Erythroblast (primary cell): Measurements from ENCODE around the gene ME3.
A peak's percentile ranks its signal among the peaks of the same experiment; 100 is the strongest.
"Not testable (repeated sequence)": the region's sequence is repeated elsewhere in the genome, so short reads cannot be mapped to it uniquely, and the experiment has no call there.

Experiments used
- DNase-seq, 2 experiments: peaks; one replicate each; lab custom pipeline; 2025; lab: John Stamatoyannopoulos, UW
- GATA1 ChIP-seq: IDR thresholded peaks from 2 replicates; pipeline ENCODE4 v1.6.1; 2011; ENCODE audit warnings: low read depth, mild to moderate bottlenecking, control low read depth, low read length, moderate library complexity
- POLR2A ChIP-seq: IDR thresholded peaks from 2 replicates; pipeline ENCODE4 v1.6.1; 2011; ENCODE audit warnings: mild to moderate bottlenecking, low read length

The ME3 gene

DNA sequence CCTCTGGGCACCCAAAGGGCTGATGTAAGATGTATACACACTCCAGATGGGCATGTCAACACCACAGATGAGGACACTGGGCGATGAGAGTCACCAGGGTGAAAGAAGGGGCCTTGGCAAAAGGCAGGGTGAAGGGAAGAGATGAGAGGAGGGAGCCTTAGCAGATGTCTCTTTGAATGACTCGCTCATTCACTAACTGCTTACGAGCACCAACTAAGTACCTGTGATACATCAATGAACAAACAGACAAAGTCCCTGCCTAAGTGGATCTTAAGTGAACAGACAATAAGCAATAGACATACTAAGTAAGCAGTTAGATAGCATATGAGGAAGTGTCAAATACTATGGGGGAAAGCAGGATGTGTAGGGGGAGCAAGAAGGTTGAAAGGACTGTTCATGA lies 7.5 kb downstream of the ME3 start:
- no peak for DNase-seq
- no peak for TF ChIP-seq GATA1
- TF ChIP-seq POLR2A: no peak

DNA sequence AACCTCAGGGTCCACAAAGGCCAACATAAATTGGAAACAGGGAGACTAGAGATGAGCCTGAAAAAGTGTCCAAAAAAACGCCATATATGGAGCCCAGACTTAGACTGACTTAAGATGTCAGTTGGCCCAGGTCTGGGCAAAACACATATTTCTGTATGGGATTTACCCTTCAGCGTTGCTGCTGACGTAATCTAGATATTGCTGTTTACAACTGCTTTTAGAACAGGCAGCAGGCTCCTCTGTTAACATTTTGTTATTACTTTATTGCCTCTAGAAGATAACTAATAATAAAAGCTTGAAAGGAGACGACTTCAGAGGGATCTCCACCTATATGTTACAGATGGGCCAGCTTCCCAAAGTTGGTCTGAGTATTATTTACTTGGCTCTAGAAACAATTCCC lies 8.7 kb downstream of the ME3 start:
- no peak for TF ChIP-seq POLR2A
- no peak for TF ChIP-seq GATA1
- no peak for DNase-seq

DNA sequence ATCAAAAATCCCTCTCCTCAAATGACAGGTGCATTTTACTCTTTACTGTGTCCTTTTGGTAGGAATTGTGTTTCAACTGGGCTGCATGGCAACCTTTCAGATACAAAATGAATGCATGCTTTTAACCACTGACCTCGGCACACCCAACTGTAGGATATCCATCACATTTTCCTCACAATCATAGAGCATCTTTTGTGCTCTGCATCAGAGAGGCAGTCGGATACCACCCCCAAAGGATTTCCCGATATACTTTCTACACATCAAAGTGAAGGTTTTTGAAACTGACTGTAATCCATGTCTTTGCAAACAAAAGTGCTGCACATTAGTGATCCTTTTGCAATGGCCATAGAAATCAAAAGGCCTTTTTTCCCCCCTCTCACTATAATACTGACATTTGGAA lies 9.1 kb downstream of the ME3 start:
- no peak for DNase-seq
- TF ChIP-seq POLR2A (no peak), GATA1 (no peak)

DNA sequence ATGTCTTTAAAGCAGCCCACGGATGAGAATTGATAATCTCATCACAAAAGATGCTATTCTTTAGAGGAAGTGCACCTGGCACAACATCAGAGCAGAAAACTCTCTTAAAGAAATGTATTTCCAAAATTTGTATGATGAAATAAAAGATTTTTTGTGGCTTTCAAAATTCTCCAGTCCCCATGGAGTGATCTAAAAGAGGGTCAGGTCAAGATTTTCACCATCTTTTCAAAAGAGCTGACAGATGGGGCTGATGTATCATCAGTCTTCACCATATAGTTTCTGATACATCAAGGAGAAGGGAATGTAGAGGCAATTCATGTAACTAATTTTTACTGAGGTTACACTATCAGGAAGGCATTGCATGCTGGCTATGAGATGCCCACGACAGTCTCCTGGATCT lies 11.7 kb downstream of the ME3 start:
- no peak for TF ChIP-seq GATA1
- no peak for TF ChIP-seq POLR2A

DNA sequence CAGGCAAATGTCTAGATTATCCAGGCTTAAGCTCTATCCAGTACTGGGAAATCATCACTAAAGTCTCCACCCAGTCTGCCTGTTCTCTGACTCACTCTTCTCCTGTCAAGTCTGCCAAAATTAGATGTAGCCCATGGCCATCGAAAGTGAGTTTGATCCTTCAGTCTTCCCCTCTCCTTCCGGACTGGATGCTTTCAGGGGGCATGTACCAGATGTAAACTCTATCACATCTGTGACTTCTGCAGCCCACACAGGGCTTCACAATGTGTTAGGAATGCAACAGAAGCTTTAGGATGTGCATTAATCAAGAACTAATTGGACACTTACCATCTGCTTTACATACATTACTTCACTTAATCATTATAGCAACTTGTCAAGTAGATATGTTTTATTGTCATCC lies 12.3 kb downstream of the ME3 start:
- no peak for TF ChIP-seq GATA1
- no peak for TF ChIP-seq POLR2A
- no peak for DNase-seq

More for the DNA sequence above, 11.7 kb downstream of the ME3 start:
- DNase-seq: no peak

DNA sequence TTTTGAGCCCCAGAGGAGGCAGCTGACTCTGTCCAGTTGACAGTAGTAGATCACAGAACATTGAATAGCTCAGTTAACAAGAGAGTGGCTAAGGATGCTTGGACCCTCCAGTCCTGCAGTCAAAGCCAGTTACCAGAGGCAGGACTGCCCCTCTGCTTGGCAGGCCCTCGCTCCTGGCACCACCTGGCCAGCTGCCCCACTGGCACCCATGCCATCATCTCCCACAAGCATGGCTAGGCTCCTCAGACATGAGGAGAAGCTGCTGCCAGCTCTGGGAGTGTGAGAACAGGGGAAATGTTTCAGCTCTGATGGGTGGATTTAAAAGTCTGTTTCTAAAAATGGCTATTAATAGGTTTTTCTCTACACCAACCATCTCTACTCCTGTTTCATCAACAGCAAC lies 13.9 kb downstream of the ME3 start:
- DNase-seq: no peak
- TF ChIP-seq POLR2A (no peak), GATA1 (no peak)

DNA sequence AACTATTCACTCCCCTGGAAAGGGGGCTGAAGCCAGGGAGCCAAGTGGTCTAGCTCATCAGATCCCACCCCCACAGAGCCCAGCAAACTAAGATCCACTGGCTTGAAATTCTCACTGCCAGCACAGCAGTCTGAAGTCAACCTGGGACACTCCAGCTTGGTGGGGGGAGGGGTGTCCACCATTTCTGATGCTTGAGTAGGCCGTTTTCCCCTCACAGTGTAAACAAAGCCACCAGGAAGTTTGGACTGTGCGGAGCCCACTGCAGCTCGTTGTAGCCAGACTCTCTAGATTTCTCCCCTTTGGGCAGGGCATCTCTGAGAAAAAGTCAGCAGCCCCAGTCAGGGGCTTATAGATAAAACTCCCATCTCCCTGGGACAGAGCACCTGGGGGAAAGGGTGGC lies 27.2 kb downstream of the ME3 start:
- not testable (repeated sequence) for DNase-seq

DNA sequence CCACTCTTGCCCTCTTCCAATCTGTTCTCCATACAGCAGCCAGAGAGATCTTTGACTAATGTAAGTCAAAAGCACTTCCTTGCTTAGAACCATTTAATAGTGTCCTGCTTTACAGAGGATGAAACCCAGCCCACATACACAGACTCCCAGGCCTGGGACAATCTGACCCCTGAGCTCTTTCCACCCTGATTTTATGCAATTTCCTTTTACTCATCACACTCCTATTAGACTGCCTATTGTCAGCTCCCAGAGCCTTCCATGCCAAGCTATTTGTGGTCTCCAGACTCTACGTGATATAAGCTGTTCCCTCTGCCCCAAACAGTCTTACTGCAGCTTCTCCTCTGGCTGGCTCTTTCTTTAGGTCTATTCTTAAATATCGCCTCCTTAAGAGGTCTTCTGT lies 28.1 kb downstream of the ME3 start:
- DNase-seq: no peak
- TF ChIP-seq POLR2A (no peak), GATA1 (no peak)

DNA sequence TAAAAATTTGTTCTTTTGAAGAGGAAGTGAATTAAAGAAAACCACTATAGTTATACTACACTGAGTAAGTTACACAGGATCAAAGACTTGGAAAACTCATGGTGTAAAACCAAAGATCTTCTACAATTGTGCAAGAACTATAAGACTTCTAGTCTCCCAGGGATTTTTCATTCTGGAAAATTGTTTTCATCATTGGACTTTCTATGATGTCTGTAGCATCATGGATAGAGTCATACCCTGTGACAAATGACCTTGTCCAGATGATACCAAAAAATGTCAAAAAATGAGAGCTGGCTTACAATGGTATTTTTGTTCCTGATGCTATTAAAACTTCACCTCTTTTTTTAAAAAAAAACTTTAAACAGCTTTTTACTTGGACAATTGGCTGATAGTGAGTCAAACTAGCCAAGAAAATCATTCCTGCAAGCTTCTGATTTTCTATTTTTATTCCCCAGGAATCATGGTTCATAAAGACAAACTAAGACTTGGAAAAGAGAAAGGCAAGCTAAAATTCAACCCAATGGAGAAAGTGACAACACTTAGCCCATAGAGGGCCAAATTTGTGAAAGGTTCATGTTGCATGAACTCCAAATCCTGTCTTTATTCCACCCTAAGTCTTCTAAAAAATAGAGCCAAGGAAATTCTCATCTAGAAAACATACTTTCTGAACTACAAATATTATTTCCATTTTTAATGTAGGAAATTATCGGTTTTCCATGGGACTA lies 30.7 kb downstream of the ME3 start:
- TF ChIP-seq POLR2A (no peak), GATA1 (no peak)
- no peak for DNase-seq

DNA sequence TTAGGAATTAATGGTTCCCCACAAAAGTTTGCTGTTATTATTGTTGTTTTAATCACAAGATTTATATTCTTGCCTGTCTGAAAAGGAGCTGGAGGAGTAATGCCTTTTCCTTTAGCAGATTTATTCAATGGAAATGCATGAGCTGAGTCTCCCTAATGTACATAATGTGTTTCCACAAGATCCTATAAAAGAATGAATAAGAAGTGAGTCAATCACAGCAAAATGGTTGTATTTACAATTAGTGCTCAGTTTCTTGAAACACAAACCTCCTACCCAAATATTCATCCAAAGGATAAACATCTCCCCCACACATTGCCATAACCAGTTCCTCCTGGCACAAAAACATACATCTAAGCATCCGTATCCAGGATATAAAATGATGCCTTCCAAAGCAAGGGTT lies 33.3 kb downstream of the ME3 start:
- no peak for TF ChIP-seq GATA1
- no peak for TF ChIP-seq POLR2A
- no peak for DNase-seq

DNA sequence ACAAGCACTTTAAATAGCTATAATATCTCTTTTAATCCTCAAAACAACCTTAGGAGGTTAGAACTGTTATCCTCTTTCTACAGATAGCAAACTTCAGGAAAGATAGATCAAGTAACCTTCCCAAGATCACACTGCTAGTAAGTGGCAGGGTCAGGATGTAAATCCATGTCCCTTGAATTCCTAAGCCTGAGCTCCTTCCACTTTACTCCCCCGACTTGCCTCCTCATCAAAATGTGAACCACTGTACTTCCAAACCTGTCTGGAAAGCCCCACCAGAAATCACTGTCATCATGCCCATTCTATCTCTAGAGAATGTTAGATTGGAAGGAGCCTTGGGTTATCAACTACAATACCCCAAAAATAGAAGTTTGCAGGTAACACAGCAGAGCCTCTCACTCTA lies 33.7 kb downstream of the ME3 start:
- DNase-seq: no peak
- TF ChIP-seq POLR2A (no peak), GATA1 (no peak)

DNA sequence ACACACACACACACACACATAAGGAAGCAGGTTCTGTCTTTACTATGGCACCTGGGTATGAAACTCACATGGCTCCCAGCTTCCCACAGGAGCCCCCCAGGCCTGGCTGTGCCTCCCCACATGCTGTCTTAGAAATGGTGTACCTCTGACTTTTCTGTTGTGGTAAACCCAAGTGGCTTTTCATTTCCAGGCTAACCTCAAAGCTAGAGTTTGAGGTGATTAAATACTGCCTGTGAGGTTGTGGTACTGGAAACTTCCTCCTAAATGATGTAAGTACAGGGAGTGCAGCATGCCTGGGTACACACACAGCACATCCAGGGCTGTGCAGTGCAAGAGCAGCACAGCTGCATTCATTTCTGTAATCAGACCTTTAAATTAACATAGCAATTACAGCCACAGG lies 34.4 kb downstream of the ME3 start:
- no peak for DNase-seq
- TF ChIP-seq GATA1: no peak
- TF ChIP-seq POLR2A: no peak

DNA sequence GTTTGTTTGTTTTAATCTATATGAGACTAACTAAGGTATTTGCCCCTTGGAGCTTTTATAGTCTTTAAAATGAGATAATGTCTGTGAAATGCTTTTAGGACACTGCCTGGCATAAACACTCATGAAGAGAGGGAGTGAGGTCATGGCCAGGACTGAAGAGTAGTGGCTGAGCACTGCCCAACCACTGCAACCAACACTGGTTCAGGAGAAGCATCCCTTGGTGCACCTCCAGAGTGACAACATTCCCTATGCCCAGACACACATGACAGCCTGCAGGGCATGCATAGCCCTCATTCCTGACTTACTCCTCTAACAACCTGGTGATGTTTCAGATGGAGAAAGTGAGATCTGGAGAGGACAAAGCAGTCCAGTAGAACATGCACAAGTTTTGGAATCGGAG lies 36.1 kb downstream of the ME3 start:
- DNase-seq: no peak

DNA sequence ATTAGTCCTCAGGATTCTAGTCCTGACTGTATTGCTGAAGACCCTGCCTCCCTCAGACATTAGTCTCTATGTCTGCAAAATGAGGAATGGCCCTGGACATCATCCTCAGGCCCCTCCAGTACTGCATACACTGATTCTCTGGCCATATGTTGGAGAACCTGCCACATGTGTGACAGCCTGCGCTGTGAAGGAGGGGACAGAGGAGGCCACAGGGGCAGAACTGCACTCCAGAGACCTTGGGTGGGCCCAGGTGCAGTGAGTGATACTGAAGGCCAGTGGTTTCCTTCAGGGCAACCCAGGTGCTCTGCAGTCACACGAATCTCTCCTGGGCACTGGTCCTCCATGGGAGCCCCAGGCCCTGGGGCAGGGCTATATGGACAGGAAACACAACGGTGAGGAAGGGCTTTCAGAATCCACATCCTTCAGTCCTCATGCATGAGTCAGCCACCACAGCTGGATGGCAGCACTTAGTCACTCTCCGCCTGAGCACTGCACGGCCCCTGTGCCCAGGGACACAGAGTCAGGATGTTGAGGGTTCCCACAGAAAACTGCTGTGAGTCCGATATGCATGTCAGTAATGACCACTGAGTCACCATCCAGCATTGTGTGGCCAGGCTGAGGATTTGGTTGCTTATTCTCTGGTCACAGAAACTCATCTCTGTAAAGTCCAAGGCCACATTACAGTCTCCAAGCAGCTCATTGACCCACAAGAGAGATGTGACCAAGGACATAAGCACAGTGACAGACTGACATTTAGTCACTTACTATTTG lies 39.7 kb downstream of the ME3 start:
- no peak for TF ChIP-seq POLR2A
- TF ChIP-seq GATA1: no peak
- peak; percentile 7 to 30 for DNase-seq

More for the DNA sequence above, 36.1 kb downstream of the ME3 start:
- TF ChIP-seq GATA1 (no peak), POLR2A (no peak)
